ENCODE data around the gene FAM3D.

FAM3D gene

DNA sequence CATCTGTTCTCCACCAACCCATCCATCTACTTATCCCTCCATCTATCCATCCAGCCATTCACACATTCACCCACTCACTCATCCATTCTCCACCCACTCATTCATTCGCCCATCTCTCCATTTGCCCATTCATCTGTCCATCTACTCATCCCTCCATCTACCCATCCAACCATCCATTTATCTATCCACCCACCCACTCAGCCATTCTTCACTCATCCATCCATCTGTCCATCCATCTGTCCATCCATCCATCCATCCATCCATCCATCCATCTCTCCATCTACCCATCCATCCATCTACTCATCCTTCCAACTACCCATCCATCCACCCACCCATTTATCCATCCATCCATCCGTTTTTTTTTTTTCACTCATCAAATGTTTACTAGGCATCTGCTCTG, 13.9 kb downstream of the FAM3D start:
- DNase-seq = no peak

- no peak for DNase-seq
These were observed 15.3 kb downstream of the FAM3D start for GRCh38 chr3:58651276-58651675.

DNA sequence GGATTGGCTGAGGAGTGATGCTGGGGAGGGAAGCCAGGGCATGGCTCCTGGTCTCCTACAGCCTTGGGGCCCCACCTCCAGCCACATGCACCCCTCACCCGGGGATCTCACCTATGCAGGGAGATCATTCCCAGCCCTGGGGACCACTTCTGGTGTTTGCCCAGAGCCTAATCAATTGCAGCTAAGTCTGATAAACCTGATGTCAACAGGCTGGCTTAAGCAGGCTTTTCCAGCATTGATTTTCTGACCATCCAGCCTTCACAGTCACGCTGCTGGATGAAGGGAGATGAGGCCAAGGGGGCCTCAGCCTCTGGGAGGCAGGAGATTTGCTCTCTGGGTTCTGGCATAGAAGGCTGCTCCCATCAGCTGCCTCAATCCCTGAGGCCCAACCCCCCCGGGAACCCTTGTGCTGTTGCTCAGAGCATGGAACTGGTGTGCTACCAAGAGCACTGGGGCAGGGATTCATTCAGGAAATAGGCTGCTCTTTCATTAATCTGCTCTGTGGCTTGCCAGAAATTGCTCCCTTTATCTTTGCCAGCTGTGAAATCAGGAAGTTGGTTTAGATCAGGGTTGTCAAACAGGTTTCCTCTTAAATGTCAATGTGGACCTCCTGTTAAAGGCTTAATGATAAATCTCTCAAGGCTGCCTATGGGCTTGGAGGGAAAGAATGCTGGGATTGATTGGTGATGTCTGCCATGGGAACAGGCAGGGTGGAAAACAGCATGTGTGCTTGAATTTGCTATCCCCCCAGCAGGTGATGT, 19.0 kb downstream of the FAM3D start:
- no peak for DNase-seq

DNA sequence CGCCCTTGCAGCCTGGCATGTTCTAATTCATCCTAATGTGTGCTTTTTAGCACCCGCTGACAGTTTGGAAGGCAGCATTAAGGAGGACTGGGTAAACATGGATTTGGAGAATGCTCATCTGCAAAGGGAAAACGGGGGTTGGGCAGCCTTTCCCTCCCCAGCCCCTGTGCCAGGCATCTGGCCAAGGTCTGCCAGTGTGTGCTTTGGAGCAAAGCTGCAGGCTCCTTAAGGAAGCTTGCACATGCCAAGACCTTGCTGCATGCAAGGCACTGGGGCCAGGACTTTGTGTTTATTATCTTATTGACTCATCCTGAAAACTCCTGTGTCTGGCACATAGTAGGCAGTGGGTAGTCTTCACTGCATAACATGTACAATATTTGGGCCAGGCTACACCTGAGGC, 20.1 kb downstream of the FAM3D start:
- DNase-seq = no peak

DNA sequence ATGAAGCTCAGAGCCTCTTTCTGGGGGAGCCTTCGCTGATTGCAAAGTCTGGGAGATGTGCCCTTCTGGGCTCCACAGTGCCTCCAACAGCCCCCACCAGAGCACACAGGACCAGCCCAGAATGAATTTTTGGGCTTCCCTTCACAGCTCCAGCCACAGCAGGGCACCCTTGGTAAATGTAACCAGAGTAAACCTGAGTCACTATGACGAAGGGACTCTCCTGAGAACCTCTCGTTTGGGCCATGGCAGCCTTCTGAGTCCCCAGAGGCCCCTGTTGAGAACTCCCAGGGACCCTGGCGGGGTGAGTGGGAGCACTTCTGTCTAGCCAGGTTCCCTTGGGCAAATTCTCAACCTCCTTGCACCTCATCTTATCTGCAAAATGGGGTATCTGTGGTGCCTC, 20.8 kb downstream of the FAM3D start:
- no peak for DNase-seq

DNA sequence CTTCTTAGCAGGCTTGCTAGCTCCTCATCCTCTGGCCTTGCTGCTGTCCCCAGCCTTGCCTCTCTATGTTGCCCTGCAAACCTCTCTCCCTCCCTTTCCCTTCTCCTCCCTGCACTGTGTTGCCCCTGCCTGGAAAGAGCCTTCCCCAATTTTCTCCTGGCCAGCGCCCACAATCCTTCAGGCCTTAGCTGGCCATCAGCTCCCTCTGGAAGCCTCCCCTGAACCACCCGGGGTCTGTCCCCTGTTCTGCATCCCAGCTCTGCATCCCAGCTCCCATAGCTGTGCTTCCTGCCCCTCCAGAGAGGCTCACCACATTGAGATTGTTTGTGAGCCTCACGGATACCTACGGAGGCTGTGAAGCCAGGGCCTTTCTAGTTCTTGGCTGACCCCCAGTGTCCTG, 23.7 kb downstream of the FAM3D start:
- no peak for DNase-seq

GRCh38 chr3:58640700-58641372, 25.7 kb downstream of the FAM3D start:
- peak in 1 of 2 experiments; percentile 19 for DNase-seq

DNA sequence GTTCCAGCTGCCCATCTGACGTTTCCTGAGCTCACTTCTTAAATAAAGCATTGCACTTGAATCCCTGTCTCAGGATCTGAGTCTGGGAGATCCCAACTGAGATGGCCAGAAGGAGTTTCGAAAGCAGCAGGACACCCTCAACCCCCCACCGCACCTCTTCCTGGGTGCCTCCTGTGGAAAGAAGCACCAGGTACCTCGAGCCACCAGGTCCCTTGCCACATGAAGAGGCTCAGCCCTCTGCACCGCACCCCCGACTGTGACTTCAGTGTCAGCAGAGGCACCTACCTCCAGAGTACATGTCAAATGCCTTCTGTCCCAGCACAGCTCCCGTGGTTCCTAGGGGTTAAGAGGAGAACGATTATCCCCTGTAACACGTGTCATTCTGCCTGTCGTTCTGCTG, 26.7 kb downstream of the FAM3D start:
- DNase-seq = no peak

DNA sequence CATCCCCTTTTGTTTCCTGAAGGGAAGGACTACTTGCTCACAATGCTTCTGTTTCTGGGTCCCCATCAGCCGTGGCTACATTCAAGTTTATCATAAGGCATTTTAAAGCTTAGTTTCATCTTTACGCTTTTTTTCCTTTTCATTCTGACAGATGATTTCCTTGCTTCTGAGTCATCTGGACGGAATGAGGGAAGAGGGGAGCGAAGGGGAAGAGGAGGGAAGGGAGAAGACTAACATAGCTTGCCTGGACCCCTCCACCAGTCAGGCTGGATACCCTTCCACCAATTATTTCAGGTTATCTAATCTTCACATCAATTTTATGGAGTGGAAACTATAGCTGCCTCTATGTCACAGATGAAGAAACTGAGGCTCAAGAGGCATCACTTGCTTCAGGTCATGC, 27.6 kb downstream of the FAM3D start:
- no peak for DNase-seq

DNA sequence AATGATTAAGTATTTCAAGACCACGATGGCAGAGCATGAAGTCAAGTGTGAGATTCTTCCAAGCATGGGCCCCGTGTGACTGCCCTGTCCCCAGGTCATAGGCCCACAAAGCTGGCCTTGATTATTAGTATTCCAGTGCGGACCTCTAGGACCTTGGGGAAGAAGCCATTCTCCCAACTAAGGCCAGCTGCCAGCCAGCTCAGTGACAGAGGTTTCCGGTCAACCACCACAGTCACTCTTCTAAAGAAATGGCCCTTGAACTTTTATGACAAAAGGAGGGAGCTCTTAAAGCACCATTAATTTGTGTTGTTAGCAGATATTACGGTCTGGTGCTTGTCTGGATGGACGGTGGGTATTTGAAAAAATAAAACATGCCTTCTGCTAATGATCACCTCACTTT, 28.0 kb downstream of the FAM3D start:
- DNase-seq = no peak

DNA sequence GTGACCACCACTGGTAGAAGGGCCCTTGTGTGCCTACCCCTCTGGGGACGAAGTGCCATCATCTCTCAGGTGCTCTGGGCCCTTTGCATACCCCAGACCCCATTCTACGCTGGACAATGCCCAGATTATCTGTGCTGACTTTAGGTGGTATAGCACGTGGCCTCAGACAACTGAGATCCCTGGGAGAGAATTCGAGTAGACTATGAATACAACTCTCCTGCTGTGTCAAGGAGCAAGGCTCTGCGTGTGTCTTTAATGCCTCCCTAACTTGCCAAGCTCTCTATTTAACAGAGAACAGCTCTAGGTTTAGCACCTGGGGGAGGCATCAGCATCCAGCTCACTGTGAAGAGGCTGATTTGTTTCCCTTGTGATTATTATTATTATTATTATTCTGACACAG, 29.1 kb downstream of the FAM3D start:
- no peak for DNase-seq

GRCh38 chr3:58635371-58636285, 30.9 kb downstream of the FAM3D start:
- no peak for DNase-seq

DNA sequence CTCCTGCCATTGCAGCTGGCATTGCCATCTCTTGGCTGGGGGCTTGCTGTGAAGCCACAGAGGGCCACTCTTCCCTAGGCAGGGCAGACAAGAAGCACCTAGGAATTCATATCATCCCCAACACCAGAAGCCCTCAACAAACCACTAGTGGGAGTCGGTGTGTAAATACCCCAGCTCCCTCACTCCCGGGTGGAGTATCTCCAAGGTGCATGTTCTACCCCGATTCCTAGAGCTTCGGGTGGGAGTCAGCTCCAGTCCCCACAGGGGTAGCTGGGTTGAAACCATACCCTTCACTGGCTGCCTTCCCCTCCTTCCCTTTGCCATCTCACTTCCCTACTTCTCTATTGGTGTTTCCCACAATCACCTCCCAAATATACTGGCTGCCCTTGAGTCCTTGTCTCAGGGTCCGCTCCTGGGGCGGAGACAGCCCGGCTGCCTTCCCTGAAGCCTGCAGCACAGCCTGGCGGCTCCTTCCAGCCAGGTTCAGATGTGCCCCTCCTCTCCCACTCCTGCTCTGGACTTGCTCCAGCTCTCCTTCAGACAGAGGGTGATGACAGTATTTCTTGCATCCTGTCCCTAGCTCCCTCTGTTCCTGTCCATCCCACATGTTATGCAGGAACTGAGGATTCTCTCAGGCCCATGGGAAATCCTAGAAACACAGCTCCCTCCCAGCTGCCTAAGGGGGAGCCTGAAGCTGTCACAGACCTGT, 33.3 kb downstream of the FAM3D start:
- DNase-seq = no peak

DNA sequence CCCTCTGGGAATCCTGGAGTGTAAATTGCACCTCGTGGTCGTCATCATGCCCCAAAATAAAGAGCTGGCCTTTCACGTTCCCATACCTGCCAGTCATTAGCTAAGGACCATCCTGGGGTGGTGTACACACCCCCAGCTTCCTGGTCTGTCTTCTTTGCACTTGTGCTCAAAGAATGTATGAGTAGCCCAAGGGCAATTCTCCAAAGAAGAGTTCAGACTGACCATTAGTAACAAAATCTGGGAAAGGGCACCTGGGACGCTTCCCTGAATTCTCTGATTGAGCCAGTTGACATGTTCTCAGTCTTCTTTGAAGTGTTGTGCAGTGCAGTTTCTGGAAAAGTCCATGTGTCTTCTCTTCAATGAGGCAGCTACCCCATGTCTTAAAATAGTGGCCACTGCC, 34.8 kb downstream of the FAM3D start:
- no peak for DNase-seq

DNA sequence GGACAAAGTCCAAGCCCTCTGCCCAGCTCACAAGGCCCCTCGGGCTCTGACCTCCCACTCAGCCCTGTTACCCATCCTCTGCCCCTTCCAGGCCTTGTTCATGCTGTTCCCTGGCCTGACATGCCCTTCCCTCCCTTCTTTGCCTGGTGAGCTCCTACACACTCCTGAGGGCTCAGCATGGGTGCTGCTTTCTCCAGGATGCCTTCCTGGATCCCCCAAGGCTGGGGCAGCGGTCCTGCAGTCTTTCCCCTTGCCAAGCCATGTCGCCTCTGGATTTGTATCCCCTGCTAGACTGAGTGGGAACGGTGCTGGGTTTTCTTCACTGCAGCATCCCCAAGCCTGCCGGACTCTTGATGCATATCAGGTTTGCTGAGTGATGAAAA, 35.9 kb downstream of the FAM3D start:
- no peak for DNase-seq

GRCh38 chr3:58630076-58630709, 36.4 kb downstream of the FAM3D start:
- DNase-seq = peak in 1 of 2 experiments; percentile 11

DNA sequence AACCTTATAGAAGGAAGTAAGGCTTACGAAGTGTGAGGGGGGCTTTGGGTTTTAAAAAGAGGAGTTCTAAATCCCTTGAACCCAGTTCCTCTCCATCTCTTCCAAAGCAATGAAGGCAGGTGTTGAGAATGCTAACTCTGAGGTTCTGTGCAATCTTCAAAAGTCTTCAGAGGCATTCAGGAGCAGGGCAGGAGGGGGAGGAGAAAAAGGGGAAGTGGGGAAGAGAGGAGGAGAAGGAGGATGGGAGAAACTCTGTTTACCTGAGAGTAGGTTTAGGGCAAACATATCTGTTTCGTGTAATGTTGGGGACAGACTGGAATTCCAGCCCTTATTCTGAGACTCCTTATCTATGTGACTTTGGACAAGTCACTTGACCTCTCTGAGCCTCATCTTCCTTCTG, 36.9 kb downstream of the FAM3D start:
- DNase-seq = no peak

DNA sequence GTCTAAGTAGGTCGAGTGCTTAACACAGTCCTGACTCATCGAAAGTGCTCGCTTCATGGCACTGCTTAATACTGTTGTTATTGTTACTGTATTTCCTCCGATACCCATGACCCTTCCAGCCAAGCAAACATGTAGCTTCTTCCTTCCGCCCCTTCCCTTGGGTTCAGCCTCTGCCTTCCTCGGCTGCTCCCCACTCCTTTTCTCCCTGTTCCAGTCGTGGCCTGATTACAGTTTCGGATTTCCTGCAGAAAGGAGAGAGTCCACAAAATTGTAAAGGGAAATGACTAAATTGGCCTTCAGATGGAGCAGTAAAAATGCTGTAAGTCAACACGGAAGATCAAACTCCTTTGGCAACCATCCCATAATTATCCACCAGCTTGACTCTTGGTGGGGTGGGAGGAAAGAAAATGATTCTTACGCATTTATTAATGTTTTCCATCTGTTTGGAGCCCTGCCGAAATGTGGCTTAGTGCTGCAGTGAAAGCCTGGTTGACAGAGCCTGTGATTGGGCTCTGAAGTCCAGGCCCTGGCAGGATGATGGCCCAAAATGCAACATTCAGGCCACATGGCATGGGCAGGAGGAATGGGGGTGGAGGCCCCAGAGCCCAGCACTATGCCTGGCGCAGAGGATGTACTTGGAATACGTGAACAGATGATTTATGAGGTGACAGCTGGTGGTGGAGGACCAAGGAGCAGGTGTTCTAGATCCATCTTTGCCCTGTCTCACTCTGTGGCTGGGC, 37.6 kb downstream of the FAM3D start:
- DNase-seq = no peak

- DNase-seq = no peak
These were observed 38.6 kb downstream of the FAM3D start for GRCh38 chr3:58627941-58628340.

DNA sequence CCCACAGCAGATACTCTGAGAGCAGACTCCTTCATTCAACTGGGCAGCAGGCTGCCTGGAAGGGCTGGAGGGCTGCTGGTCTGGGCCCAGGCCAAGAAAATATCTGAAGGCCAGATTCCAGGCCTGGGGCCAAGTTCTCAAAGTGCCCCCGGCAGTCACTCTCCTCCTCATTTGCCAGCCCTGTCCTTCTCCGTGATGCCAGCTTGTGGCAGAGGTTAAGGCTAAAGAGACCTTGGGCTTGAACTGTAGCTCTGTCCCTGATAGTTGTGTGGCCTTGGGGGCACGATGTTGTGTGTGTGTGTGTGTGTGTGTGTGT, 39.0 kb downstream of the FAM3D start:
- DNase-seq = peak in 1 of 2 experiments; percentile 6

DNA sequence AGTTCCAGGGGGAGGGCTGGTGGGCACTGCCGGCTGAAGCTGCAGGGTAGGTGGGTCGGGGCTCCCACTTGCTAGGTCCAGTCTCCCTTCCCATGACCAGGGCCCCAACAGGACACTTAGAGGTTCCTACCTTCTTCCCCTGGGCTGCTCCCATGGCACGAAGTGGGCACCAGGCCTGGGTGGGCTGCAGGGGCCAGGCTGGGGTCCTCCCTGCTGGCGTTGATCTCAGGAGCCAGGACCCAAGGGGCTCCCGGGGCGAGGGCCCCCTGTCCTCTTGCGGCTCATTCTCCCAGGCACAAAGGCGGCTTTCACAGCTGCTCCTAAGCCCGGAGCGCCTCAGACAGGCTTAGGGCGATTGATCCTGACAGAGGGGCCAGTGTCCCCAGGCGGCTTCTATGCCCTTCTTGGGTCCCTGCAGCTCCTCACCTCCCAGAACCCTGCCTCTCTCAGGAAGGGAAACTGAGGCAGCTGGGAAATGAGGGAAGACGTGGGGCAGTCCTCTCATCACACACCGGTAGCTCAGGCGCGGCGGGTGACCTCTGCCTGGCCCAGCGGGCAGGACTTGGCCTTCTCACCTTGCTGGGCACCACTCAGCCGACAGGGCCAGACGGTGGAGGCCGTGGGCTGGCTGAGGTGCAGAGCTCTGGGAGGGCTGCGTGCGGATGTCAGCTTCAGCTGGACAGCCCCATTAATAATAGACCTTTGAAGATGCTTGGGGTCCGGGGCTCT, 39.6 kb downstream of the FAM3D start:
- DNase-seq = no peak

Measured in cerebellar nuclear complex (tissue), 1 donor.